HepG2 (cell line): ENCODE data around the gene RBM18. TPM values are rescaled to one million over a fixed set of nuclear protein-coding genes. Genes with fewer than 3 reads are reported as not detected.

ENCODE experiments used
- ATF3 ChIP-seq: sonication (generic); formaldehyde crosslinking; IDR thresholded peaks from 2 replicates; pipeline ENCODE4 v1.4.0; 2020; ENCODE audit warnings: missing genetic modification reagents
- ATRX ChIP-seq: sonication (generic); formaldehyde crosslinking; IDR thresholded peaks from 2 replicates; pipeline ENCODE4 v1.4.0; 2020; ENCODE audit warnings: missing genetic modification reagents, borderline replicate concordance
- FOXP4 ChIP-seq: sonication (generic); formaldehyde crosslinking; IDR thresholded peaks from 2 replicates; pipeline ENCODE4 v1.4.0; 2020; ENCODE audit warnings: missing genetic modification reagents
- GFI1 ChIP-seq: sonication (generic); formaldehyde crosslinking; IDR thresholded peaks from 2 replicates; pipeline ENCODE4 v1.5.0; 2020; ENCODE audit warnings: missing genetic modification reagents, mild to moderate bottlenecking, borderline replicate concordance
- MIER2 ChIP-seq: IDR thresholded peaks from 2 replicates; pipeline ENCODE4 v1.6.1; 2016; ENCODE audit warnings: missing biosample characterization, missing genetic modification reagents
- MXD4 ChIP-seq: IDR thresholded peaks from 2 replicates; pipeline ENCODE4 v1.6.1; 2016; ENCODE audit warnings: mild to moderate bottlenecking, missing biosample characterization, missing genetic modification reagents
- NCOA5 ChIP-seq: sonication (generic); formaldehyde crosslinking; IDR thresholded peaks from 2 replicates; pipeline ENCODE4 v1.4.0; 2020; ENCODE audit warnings: missing genetic modification reagents
- PAWR ChIP-seq: sonication (generic); formaldehyde crosslinking; IDR thresholded peaks from 2 replicates; pipeline ENCODE4 v1.4.0; 2020; ENCODE audit warnings: missing genetic modification reagents, mild to moderate bottlenecking, borderline replicate concordance
- SETDB1 ChIP-seq: sonication (generic); formaldehyde crosslinking; IDR thresholded peaks from 2 replicates; pipeline ENCODE4 v1.5.1; 2020; ENCODE audit warnings: missing genetic modification reagents, mild to moderate bottlenecking, borderline replicate concordance
- ZBTB1 ChIP-seq: sonication (generic); formaldehyde crosslinking; IDR thresholded peaks from 2 replicates; pipeline ENCODE4 v1.4.0; 2020; ENCODE audit warnings: missing genetic modification reagents, borderline replicate concordance
- ZFP36 ChIP-seq: fragments of 150-350 bp; IDR thresholded peaks from 2 replicates; pipeline ENCODE4 v1.6.1; 2018; ENCODE audit warnings: borderline replicate concordance, low read length, low read depth; ENCODE audit not compliant: partially characterized antibody
- ZNF260 ChIP-seq: sonication (generic); formaldehyde crosslinking; IDR thresholded peaks from 2 replicates; pipeline ENCODE4 v1.4.0; 2020; ENCODE audit warnings: missing genetic modification reagents, low read depth, mild to moderate bottlenecking, borderline replicate concordance
- ZNF549 ChIP-seq: sonication (generic); formaldehyde crosslinking; IDR thresholded peaks from 2 replicates; pipeline ENCODE4 v1.5.0; 2020; ENCODE audit warnings: missing genetic modification reagents
- ZNF589 ChIP-seq: sonication (generic); formaldehyde crosslinking; conservative IDR thresholded peaks from 2 replicates; pipeline ENCODE4 v1.8.0; 2022; ENCODE audit warnings: mild to moderate bottlenecking, moderate library complexity, missing genetic modification reagents
- ZNF710 ChIP-seq: sonication (generic); formaldehyde crosslinking; IDR thresholded peaks from 2 replicates; pipeline ENCODE4 v1.5.0; 2020; ENCODE audit warnings: mild to moderate bottlenecking, missing genetic modification reagents, borderline replicate concordance
- ZNF713 ChIP-seq: sonication (generic); formaldehyde crosslinking; IDR thresholded peaks from 2 replicates; pipeline ENCODE4 v1.4.0; 2020; ENCODE audit warnings: mild to moderate bottlenecking, missing genetic modification reagents
- ZNF720 ChIP-seq: sonication (generic); formaldehyde crosslinking; IDR thresholded peaks from 2 replicates; pipeline ENCODE4 v1.4.0; 2020; ENCODE audit warnings: missing genetic modification reagents
- ZSCAN31 ChIP-seq: sonication (generic); formaldehyde crosslinking; IDR thresholded peaks from 2 replicates; pipeline ENCODE4 v1.5.0; 2020; ENCODE audit warnings: low read depth, mild to moderate bottlenecking, missing genetic modification reagents
- polyA plus RNA-seq, 8 experiments: library from polyadenylated mRNA; depleted of rRNA in 3 of 8; stranded (reverse) in 7 of 8; unstranded in 1 of 8; fragments of >200 nt; fragmentation: Illumina TruSeq in 4 of 8; extraction: Trizol in 4 of 8; gene quantifications; 2 replicates each; pipeline versions ENCODE4 v1.2.1 to v1.2.3, GENCODE V29; 2011 to 2016; ENCODE audit warnings: low read depth in 4 of 8, missing spikeins in 1 of 8, mixed read lengths in 1 of 8; ENCODE audit not compliant: insufficient read depth in 1 of 8
- total RNA-seq, 5 experiments: library from RNA; depleted of rRNA; stranded (reverse); fragments of >200 nt; fragmentation: Illumina TruSeq; extraction: Trizol; gene quantifications; 2 replicates each; pipeline ENCODE4 v1.2.3, GENCODE V29; 2016; ENCODE audit warnings: low read depth in 1 of 5
- TF ChIP-seq, protein P1 (sequence below): sonication (generic); formaldehyde crosslinking; IDR thresholded peaks from 2 replicates; pipeline ENCODE4 v1.5.0; 2020; ENCODE audit warnings: missing genetic modification reagents
- TF ChIP-seq, protein P2 (sequence below): sonication (generic); formaldehyde crosslinking; IDR thresholded peaks from 2 replicates; pipeline ENCODE4 v1.4.0; 2020; ENCODE audit warnings: missing genetic modification reagents
- TF ChIP-seq, protein P3 (sequence below): sonication (generic); formaldehyde crosslinking; conservative IDR thresholded peaks from 2 replicates; pipeline ENCODE4 v1.8.0; 2022; ENCODE audit warnings: mild to moderate bottlenecking, moderate library complexity, missing genetic modification reagents

RBM18 gene
- total and polyA plus RNA-seq, 2 of the 13 experiments (the other 11 are each of a cell fraction or from before 2014, with no cell fraction given), result 12.6 to 16.6 TPM

GRCh38 chr9:122265149-122265915 lies 692 bp upstream of the RBM18 start (continued):
- TF ChIP-seq ZBTB1 (CRISPR knock-in tag), result no peak
- no peak for TF ChIP-seq ZFP36
- no peak for TF ChIP-seq FOXP4
- no peak for TF ChIP-seq ZNF549
- TF ChIP-seq MIER2 (CRISPR knock-in tag), result no peak
- TF ChIP-seq ZNF713 (CRISPR knock-in tag), result no peak
- TF ChIP-seq MXD4 (CRISPR knock-in tag), result no peak
- TF ChIP-seq ZNF720, result no peak
- TF ChIP-seq ATF3 (CRISPR knock-in tag), result no peak
- no peak for TF ChIP-seq ZSCAN31 (CRISPR knock-in tag)
- no peak for TF ChIP-seq ZNF710 (CRISPR knock-in tag)
- TF ChIP-seq, protein P1, sequence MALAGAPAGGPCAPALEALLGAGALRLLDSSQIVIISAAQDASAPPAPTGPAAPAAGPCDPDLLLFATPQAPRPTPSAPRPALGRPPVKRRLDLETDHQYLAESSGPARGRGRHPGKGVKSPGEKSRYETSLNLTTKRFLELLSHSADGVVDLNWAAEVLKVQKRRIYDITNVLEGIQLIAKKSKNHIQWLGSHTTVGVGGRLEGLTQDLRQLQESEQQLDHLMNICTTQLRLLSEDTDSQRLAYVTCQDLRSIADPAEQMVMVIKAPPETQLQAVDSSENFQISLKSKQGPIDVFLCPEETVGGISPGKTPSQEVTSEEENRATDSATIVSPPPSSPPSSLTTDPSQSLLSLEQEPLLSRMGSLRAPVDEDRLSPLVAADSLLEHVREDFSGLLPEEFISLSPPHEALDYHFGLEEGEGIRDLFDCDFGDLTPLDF (CRISPR knock-in tag), result no peak
- TF ChIP-seq, protein P2, sequence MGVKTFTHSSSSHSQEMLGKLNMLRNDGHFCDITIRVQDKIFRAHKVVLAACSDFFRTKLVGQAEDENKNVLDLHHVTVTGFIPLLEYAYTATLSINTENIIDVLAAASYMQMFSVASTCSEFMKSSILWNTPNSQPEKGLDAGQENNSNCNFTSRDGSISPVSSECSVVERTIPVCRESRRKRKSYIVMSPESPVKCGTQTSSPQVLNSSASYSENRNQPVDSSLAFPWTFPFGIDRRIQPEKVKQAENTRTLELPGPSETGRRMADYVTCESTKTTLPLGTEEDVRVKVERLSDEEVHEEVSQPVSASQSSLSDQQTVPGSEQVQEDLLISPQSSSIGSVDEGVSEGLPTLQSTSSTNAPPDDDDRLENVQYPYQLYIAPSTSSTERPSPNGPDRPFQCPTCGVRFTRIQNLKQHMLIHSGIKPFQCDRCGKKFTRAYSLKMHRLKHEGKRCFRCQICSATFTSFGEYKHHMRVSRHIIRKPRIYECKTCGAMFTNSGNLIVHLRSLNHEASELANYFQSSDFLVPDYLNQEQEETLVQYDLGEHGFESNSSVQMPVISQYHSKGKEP (CRISPR knock-in tag), result no peak
- TF ChIP-seq, protein P3, sequence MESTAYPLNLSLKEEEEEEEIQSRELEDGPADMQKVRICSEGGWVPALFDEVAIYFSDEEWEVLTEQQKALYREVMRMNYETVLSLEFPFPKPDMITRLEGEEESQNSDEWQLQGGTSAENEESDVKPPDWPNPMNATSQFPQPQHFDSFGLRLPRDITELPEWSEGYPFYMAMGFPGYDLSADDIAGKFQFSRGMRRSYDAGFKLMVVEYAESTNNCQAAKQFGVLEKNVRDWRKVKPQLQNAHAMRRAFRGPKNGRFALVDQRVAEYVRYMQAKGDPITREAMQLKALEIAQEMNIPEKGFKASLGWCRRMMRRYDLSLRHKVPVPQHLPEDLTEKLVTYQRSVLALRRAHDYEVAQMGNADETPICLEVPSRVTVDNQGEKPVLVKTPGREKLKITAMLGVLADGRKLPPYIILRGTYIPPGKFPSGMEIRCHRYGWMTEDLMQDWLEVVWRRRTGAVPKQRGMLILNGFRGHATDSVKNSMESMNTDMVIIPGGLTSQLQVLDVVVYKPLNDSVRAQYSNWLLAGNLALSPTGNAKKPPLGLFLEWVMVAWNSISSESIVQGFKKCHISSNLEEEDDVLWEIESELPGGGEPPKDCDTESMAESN, result no peak
- no peak for TF ChIP-seq NCOA5 (CRISPR knock-in tag)
- no peak for TF ChIP-seq GFI1
- no peak for TF ChIP-seq ZNF260 (CRISPR knock-in tag)
- TF ChIP-seq PAWR (CRISPR knock-in tag), result no peak
- TF ChIP-seq ZNF589, result no peak
- TF ChIP-seq SETDB1 (CRISPR knock-in tag), result no peak
- TF ChIP-seq ATRX, result no peak
